ENCODE results near the gene GALNT9.

- TF ChIP-seq CTCF (IDR thresholded peaks at IDR 0.05) (no peak), ZFX (IDR thresholded peaks at IDR 0.05; ENCODE audit: borderline replicate concordance) (no peak)
Observed at GRCh38 chr12:132296063-132296462, 33.3 kb downstream of the GALNT9 start.

Data from 22Rv1 (cell line).